ENCODE results near the gene TM4SF1. TPM values are rescaled to one million over a fixed set of nuclear protein-coding genes. Genes with fewer than 3 reads are reported as not detected.

TM4SF1 gene
- total and polyA plus RNA-seq, 2 donors (not counting 1 experiment from before 2014, with no cell fraction given): not detected

DNA sequence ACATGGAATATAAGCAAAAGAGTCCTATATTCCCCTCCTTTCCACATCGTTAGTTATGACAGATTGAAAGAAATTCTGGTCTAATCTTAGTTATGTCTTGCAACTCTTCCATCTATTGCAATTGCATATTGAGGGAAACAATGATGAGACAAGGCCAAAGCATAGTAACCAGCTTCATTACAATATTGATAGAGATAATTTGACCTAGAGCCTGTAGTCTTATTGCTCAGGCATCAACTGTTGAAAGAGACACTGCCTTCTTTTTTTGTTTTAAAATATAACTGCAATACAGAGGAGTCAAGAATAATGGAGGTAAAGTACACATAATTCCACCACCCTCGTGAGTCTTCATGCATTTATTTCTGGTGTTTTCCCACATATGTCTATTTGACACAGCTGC is 46.1 kb downstream of the TM4SF1 start:
- no peak overlapping the region for H3K4me3 Mint-ChIP-seq
- WGBS (ENCODE audit: insufficient coverage): 83% methylated on average over 1 of the region's 2 CpGs
- H3K79me2 ChIP-seq (ENCODE audit: control insufficient read depth, insufficient read depth, low read length): no peaks in the 10 kb centered on the region
- intact Hi-C loops (cut with micrococcal nuclease): no loop called here
- POLR2A ChIA-PET: no interaction called here
- TF ChIP-seq CTCF (IDR thresholded peaks at IDR 0.05) (no peak), EZH2 (IDR thresholded peaks at IDR 0.05; ENCODE audit: borderline replicate concordance, insufficient read depth, low read depth, low read length, poor library complexity, severe bottlenecking) (no peak)
- H3K9me3 Mint-ChIP-seq (ENCODE audit: insufficient read depth): no peaks in the 10 kb centered on the region
- H3K9me3 ChIP-seq (ENCODE audit: control extremely low read depth in 1 of 3, control insufficient read depth in 2 of 3, insufficient read depth in 1 of 3, low read length in 2 of 3): no peaks in the 10 kb centered on the region
- no peak overlapping the region for H3K9ac ChIP-seq (ENCODE audit: low read length)
- no peaks in the 10 kb centered on the region for H3K4me1 Mint-ChIP-seq
- no peaks in the 10 kb centered on the region for H3K4me1 ChIP-seq (ENCODE audit: control insufficient read depth in 2 of 2, insufficient read depth in 2 of 2, low read length in 2 of 2)
- H3K27me3 ChIP-seq (replicated peaks in 1 of 4; ENCODE audit: control extremely low read depth in 1 of 4, control insufficient read depth in 3 of 4, insufficient read depth in 4 of 4, low read length in 3 of 4): peaks cover 0 to 3% (median 0%) of the 10 kb centered on the region in 4 experiments
- no peak for ATAC-seq (ENCODE audit: low read depth)
- no peaks in the 10 kb centered on the region for H3K36me3 ChIP-seq (replicated peaks in 1 of 2; ENCODE audit: control extremely low read depth in 1 of 2, control insufficient read depth in 1 of 2, extremely low read depth in 1 of 2, insufficient read depth in 2 of 2, low read length in 1 of 2)
- H3K4me3 ChIP-seq (ENCODE audit: control extremely low read depth in 1 of 5, extremely low read depth in 1 of 5, insufficient read depth in 1 of 5, low read depth in 2 of 5, low read length in 4 of 5): no peak overlapping the region
- peaks cover 10% of the 10 kb centered on the region for H3K27me3 Mint-ChIP-seq
- H4K20me1 ChIP-seq (ENCODE audit: control insufficient read depth, insufficient read depth, low read length, poor library complexity, severe bottlenecking): no peaks in the 10 kb centered on the region
- no peak overlapping the region for H3K4me2 ChIP-seq (replicated peaks; ENCODE audit: low read depth, low read length, poor library complexity, severe bottlenecking)
- no peak overlapping the region for H3K27ac ChIP-seq (ENCODE audit: low read length in 2 of 2)
- DNase-seq: no peak
- H2AFZ ChIP-seq (ENCODE audit: insufficient read depth, low read depth, low read length, poor library complexity, severe bottlenecking): no peak overlapping the region
- H3K27ac Mint-ChIP-seq: no peak overlapping the region
- CTCF ChIA-PET: no interaction called here

- no peak for TF ChIP-seq CTCF (IDR thresholded peaks at IDR 0.05)
- TF ChIP-seq EZH2 (IDR thresholded peaks at IDR 0.05; ENCODE audit: borderline replicate concordance, insufficient read depth, low read depth, low read length, poor library complexity, severe bottlenecking): no peak
- no peak overlapping the region for H3K9ac ChIP-seq (ENCODE audit: low read length)
- no peaks in the 10 kb centered on the region for H4K20me1 ChIP-seq (ENCODE audit: control insufficient read depth, insufficient read depth, low read length, poor library complexity, severe bottlenecking)
- intact Hi-C loops (cut with micrococcal nuclease): no loop called here
- Mint-ChIP-seq H3K27me3 (peaks cover 13% of the 10 kb centered on the region), H3K4me3 (no peak overlapping the region), H3K27ac (no peak overlapping the region), H3K4me1 (no peaks in the 10 kb centered on the region), H3K9me3 (ENCODE audit: insufficient read depth) (no peaks in the 10 kb centered on the region)
- ATAC-seq (ENCODE audit: low read depth) (no peak), DNase-seq (no peak)
- H3K36me3 ChIP-seq (replicated peaks in 1 of 2; ENCODE audit: control extremely low read depth in 1 of 2, control insufficient read depth in 1 of 2, extremely low read depth in 1 of 2, insufficient read depth in 2 of 2, low read length in 1 of 2): no peaks in the 10 kb centered on the region
- H2AFZ ChIP-seq (ENCODE audit: insufficient read depth, low read depth, low read length, poor library complexity, severe bottlenecking): no peak overlapping the region
- H3K4me1 ChIP-seq (ENCODE audit: control insufficient read depth in 2 of 2, insufficient read depth in 2 of 2, low read length in 2 of 2): no peaks in the 10 kb centered on the region
- POLR2A ChIA-PET: no interaction called here
- no peak overlapping the region for H3K27ac ChIP-seq (ENCODE audit: low read length in 2 of 2)
- no peaks in the 10 kb centered on the region for H3K79me2 ChIP-seq (ENCODE audit: control insufficient read depth, insufficient read depth, low read length)
- no peak overlapping the region for H3K4me2 ChIP-seq (replicated peaks; ENCODE audit: low read depth, low read length, poor library complexity, severe bottlenecking)
- CTCF ChIA-PET: no interaction called here
- H3K4me3 ChIP-seq (ENCODE audit: control extremely low read depth in 1 of 5, extremely low read depth in 1 of 5, insufficient read depth in 1 of 5, low read depth in 2 of 5, low read length in 4 of 5): no peak overlapping the region
- WGBS (ENCODE audit: insufficient coverage): no CpG with 5 or more reads among the region's 2 CpGs
- no peaks in the 10 kb centered on the region for H3K9me3 ChIP-seq (ENCODE audit: control extremely low read depth in 1 of 3, control insufficient read depth in 2 of 3, insufficient read depth in 1 of 3, low read length in 2 of 3)
- peaks cover 0 to 3% (median 0%) of the 10 kb centered on the region in 4 experiments for H3K27me3 ChIP-seq (replicated peaks in 1 of 4; ENCODE audit: control extremely low read depth in 1 of 4, control insufficient read depth in 3 of 4, insufficient read depth in 4 of 4, low read length in 3 of 4)
These were observed 46.7 kb downstream of the TM4SF1 start for GRCh38 chr3:149330609-149331331.

All from B cell (primary cell).